Kidney epithelial cell (primary cell): Measurements from ENCODE around the gene BBC3. TPM values are rescaled to one million over a fixed set of nuclear protein-coding genes. Genes with fewer than 3 reads are reported as not detected.

Experiments
- DNase-seq: peaks from one replicate; pipeline ENCODE4 v3.0.0-alpha.2; 2010; ENCODE audit warnings: low read depth
- H3K27me3 ChIP-seq: 2 replicates; pipeline ENCODE4 v1.6.0; 2011; ENCODE audit warnings: low read length; ENCODE audit not compliant: control insufficient read depth, insufficient read depth
- H3K36me3 ChIP-seq: 2 replicates; pipeline ENCODE4 v1.5.1; 2011; ENCODE audit warnings: low read length; ENCODE audit not compliant: control insufficient read depth, insufficient read depth
- H3K4me3 ChIP-seq: 2 replicates; pipeline ENCODE4 v1.5.1; 2011; ENCODE audit warnings: low read depth, mild to moderate bottlenecking, control low read depth, low read length
- total RNA-seq: library from RNA; depleted of rRNA; stranded (reverse); fragments of >200 nt; gene quantifications from 2 replicates; pipeline ENCODE4 v1.2.3, GENCODE V29; 2015
- TF ChIP-seq, protein P1 (sequence below): IDR thresholded peaks from 2 replicates; pipeline ENCODE4 v1.5.1; 2011; ENCODE audit warnings: mild to moderate bottlenecking, moderate library complexity, low read length, control low read depth, inconsistent platforms; ENCODE audit not compliant: insufficient read depth, poor library complexity, severe bottlenecking

The BBC3 gene
- total RNA-seq, 1 donor from 2014 or later: 46.8 TPM

DNA sequence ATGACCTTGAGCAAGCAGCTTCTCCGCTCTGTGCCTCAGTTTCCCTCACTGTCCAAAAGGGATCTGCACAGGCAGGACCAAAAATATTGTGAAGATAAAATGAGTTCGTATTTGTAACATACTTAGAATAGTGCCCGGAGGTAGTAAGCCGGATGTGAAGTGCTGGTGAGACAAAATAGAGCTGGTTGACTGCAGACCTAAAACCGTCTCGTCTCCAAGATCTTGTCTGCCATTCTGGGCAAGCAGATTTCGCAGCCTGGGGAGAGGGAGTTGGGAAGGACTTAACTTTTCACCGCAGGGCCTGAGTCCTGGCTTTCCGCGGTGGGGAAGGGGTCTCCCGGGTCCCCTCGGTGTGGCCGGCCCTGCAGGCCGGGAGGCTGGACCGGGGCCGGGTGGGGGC lies 8.2 kb upstream of the BBC3 start:
- DNase-seq: no peak
- Histone ChIP-seq H3K36me3 (no peaks in the 10 kb centered on the region), H3K27me3 (no peaks in the 10 kb centered on the region), H3K4me3 (peak overlapping the region; percentile 31)
- TF ChIP-seq, protein P1, sequence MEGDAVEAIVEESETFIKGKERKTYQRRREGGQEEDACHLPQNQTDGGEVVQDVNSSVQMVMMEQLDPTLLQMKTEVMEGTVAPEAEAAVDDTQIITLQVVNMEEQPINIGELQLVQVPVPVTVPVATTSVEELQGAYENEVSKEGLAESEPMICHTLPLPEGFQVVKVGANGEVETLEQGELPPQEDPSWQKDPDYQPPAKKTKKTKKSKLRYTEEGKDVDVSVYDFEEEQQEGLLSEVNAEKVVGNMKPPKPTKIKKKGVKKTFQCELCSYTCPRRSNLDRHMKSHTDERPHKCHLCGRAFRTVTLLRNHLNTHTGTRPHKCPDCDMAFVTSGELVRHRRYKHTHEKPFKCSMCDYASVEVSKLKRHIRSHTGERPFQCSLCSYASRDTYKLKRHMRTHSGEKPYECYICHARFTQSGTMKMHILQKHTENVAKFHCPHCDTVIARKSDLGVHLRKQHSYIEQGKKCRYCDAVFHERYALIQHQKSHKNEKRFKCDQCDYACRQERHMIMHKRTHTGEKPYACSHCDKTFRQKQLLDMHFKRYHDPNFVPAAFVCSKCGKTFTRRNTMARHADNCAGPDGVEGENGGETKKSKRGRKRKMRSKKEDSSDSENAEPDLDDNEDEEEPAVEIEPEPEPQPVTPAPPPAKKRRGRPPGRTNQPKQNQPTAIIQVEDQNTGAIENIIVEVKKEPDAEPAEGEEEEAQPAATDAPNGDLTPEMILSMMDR: no peak

DNA sequence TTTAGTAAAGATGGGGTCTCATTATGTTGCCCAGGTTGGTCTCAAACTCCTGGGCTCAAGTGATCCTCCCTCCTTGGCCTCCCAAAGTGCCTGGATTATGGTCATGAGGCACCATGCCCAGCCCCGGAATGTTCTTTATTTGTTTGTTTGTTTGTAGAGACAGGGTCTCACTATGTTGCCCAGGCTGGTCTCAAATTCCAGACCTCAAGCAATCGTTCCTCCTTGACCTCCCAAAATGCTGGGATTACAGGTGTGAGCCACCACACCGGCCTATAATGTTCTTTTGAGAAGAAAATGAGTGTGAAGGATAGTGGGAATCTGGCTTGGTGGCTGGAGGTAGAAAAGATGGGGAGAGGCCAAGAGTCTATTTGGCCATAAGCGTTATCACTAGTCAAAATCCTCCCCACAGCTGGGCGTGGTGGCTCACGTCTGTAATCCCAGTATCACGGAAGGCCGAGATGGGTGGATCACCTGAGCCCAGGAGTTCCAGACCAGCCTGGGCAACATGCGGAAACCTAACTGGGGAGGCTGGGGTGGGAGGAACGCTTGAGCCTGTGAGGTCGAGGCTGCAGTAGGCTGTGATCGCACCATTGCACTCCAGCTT lies 5.2 kb upstream of the BBC3 start:
- TF ChIP-seq, protein P1: no peak
- no peak for DNase-seq
- Histone ChIP-seq H3K36me3 (no peaks in the 10 kb centered on the region), H3K27me3 (no peaks in the 10 kb centered on the region), H3K4me3 (no peak overlapping the region)

DNA sequence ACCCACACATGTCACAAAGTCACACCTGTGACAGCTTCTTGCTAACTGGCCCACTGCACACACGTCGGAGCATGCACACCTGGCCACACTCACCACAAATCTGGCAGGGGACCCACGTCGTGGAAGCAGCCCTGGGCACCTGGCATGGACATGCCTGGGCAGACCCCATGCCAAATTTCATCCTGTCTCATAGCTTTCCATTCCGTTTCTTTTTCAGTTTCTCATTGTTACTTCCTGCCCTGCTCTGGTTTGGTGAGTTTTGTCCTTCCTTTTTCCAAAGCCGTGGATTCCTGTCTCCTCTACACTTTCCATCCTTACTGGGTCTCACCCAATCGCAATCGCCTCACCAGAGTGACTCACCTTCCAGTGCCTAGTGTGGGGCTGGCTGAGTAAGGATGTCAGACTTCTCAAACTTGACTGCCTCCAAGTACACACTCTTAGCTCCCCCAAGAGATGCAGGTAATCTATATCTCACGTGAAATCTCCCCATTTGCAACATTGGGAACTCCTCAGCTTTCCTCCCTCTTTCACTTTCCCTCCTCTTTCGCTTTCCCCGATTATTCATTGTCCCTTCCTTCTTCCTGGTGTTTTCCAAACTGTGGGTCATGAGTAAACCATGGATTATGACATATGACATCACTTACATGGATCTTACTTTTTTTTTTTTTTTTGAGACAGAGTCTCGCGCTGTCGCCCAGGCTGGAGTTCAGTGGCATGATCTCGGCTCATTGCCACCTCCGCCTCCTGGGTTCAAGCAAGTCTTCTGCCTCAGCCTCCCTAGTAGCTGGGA lies 1.6 kb upstream of the BBC3 start:
- no peak for DNase-seq
- H3K27me3 ChIP-seq: no peaks in the 10 kb centered on the region
- TF ChIP-seq, protein P1: no peak
- no peaks in the 10 kb centered on the region for H3K36me3 ChIP-seq
- H3K4me3 ChIP-seq: peak overlapping the region; percentile 39

DNA sequence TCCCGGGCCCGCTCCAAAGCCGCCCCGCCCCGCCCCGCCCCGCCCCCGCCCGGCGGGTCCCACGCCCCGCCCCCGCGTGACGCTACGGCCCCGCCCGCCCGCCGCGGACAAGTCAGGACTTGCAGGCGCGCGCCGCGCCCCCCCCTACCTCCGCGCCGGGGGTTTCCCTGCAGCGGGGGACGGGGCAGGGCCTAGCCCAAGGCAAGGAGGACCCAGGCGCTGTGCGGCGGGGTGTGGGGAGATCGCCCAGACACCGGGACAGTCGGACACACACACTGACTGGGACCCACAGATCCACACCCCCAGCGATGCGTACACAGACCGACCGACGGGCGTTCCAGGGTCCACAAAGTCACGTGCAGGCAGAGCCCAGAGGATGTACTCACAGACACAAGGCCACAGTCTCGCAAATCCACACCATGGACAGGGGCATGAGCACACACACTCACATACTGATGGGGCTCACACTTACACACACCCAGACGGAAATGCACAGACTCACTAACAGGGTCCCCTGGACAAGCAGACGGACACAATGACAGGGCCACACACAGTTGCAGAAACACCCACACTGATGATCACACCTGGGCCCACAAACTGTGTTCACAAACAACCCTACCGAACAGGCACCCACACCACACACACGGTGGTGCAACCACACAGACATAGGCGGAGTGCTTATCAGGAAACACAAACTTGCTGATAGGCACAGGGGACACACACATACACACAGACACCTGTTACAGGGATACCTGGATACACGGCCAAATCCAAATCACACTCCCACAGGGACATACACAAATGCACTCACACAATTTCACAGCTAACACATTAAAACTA lies 436 bp upstream of the BBC3 start:
- Histone ChIP-seq H3K36me3 (no peaks in the 10 kb centered on the region), H3K27me3 (no peaks in the 10 kb centered on the region), H3K4me3 (peak overlapping the region; percentile 47)
- TF ChIP-seq, protein P1: no peak
- DNase-seq: no peak

DNA sequence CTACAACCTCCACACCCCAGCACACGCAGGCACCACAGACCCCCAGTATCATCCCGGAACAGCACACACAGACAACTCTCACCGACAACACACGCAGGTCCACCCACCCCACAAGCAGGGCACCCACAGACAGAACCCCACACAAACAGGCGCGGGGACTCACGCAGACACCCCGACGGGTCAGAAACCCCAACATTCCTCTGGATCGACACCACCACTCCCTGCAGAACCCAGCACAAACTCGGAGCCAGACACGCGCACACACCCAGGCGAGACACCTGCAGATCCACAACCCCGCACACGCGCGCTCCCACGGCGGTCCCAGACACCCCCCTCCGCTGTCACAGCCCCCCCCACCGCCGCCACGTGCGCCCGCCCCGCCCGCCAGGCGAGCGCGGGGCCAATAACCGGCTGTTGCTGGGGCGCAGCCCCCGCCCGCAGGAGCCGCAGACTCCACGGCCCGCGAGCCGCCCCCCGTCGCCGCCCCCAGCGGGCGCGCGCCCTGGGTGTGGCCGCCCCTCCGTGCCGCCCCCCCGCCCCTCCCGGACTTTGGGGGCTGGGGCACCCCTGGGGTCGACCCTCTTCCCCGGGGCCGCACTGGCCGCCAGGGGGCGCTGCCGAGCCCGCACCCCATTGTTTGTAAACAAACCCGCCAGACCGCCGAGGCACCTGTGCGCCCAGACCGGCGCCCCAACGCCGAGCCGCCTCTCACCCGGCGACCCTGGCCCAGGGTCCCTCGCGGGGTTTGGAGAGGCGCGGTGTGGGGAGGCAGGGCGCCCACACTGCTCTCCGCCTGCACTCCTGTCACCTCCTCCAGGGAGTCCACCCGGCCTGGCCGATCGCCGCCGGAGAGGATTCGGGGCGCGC lies 712 bp downstream of the BBC3 start:
- no peaks in the 10 kb centered on the region for H3K27me3 ChIP-seq
- H3K36me3 ChIP-seq: no peaks in the 10 kb centered on the region
- TF ChIP-seq, protein P1: peak; percentile 50
- DNase-seq: no peak
- peak overlapping the region; percentile 75 for H3K4me3 ChIP-seq
